Measurements from ENCODE around the gene ANKRD27.
"Not testable (repeated sequence)": the region's sequence is repeated elsewhere in the genome, so short reads cannot be mapped to it uniquely, and the experiment has no call there.

ANKRD27 gene

DNA sequence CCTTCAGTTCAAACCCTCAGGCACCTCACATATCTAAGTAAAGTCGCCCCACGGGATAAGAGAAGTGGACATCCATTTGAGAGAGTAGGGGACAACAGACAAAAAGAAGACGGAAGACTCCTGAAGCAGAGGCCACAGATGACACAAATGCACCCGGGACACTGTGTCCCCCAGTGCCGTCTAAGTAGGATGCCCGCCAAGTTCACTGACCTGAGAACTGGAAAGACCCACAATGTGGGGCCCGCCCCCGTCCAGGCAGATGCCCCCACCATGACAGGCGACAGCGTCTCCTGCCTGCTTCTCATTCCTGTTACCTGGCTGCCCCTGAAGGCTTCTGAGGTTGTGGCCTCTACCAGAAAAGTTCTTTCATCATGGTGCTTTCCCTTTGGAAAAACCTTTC, 16.9 kb downstream of the ANKRD27 start:
- peak in 1 of 10 donors; percentile 49 for DNase-seq

DNA sequence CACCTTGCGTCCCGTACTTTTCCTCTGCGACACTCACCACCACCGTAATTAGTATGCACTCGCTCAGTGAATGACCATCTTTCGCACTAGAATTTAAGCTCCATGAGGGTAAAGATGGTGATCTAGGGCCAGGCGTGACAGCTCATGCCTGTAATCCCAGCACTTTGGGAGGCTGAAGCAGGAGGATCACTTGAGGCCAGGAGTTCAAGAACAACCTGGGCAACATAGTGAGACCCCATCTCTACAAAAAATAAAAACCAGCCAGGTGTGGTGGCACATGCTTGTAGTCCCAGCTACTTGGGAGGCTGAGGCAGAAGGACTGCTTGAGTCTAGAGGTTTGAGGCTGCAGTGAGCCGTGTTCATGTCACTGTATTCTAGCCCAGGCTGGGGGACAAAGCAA, 18.6 kb downstream of the ANKRD27 start:
- intact Hi-C loops (cut with DNase I), result not testable (repeated sequence)
- peak in 2 of 10 donors; percentile 9 to 20 for DNase-seq

More for the DNA sequence above, 16.9 kb downstream of the ANKRD27 start:
- intact Hi-C loops (cut with DNase I), result no loop called here

DNA sequence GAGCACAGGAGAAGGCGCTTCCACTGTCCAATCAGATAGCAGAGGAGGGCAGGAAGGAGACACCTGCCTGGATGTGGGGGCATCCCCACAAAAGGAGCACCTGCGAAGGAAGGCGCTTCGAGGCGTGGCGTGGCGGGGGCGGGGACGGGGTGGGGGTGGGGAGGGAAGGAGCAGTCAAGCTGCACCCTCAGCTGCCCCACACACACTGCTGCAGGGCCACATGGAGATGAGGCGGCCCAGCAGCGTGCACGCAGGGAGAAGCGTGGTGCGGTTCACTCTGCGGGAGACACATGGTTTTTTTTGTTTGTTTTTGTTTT, 21.4 kb downstream of the ANKRD27 start:
- intact Hi-C loops (cut with DNase I), result no loop called here
- DNase-seq, result peak in 2 of 10 donors; percentile 24 to 26

DNA sequence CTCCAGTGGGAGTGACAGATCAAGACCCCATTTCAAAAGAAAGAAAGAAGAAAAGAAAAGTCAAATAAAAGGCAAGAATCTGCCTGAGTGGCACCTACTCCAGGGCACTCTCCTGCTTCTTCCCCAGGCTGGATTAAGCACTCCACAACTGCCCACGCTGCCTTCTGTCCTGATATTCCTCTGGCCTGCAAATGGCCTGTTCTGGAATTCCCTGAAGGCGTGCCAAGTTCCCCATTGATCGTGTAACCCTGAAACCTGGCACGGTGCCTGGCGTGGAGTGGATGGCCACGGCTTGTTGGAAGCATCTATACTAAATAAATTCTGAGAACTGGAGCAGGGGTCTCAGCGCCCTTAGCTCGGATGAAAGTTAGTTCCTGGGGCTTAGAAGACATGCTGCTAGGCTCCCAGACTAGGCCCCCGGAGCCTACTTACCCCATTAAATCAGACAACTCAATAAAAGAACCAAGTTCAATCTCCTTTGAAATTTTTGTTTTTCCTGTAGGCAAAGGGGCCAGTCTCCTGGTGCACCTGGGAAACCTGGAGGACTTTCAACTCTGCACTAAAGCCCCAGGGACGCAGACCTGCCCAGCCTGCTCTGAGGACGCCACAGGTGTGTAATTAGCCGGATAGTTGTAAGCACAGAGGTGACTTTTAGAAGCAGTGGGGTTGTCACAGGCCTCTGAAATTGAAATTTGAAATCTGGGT, 21.9 kb downstream of the ANKRD27 start:
- DNase-seq, result peak in 9 of 10 donors; percentile 31 to 88 (median 62)
- intact Hi-C loops (cut with DNase I), result no loop called here

DNA sequence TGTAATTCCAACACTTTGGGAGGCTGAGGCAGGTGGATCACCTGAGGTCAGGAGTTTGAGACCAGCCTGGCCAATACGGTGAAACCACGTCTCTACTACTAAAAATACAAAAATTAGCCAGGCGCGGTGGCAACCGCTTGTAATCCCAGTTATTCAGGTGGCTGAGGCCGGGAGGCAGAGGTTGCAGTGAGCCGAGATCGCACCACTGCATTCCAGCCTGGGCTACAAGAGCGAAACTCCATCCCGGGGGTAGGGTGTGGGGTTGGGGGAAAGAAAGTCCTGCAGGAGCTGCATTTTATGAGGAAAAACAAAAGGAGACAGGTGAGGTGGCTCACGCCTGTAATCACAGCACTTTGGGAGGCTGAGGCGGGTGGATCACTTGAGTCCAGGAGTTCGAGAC, 22.6 kb downstream of the ANKRD27 start:
- DNase-seq; intact Hi-C loops (cut with DNase I): not testable (repeated sequence)

DNA sequence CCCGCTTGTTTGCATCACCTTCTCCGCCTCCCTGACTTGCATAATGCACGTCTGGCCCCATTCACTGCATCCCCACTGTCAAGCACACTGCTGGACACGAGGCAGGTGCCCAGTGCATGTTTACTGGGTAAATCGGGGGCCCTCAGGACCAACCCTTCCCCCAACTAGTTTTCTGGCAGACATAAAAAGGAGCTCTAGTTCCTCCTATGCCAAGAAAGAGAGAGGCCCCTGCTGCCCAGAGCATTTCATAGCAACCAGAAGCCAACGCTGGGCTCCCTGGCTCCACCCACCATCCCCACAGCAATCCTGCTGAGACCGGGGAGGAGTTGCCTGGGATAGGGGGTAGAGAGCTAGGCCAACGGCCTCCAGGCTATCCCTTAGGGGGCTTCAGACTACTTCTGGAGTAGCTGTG, 23.2 kb downstream of the ANKRD27 start:
- intact Hi-C loops (cut with DNase I), result no loop called here
- peak in 9 of 10 donors; percentile 9 to 90 (median 45) for DNase-seq

DNA sequence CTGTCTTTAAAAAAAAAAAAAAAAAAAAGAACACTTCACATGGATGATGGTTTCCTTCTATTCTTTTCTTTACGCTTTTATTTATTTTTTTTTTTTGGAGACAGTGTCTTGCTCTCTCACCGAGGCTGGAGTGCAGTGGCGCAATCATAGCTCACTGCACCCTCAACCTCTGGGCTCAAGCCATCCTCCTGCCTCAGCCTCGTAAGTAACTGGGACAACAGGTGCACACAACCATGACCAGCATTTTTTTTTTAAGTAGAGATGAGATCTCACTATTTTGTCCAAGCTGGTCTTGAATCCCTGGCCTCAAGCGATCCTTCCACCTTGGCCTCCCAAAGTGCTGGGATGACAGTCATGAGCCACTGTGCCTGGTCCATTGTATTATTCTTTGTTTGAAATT, 24.3 kb downstream of the ANKRD27 start:
- intact Hi-C loops (cut with DNase I), result no loop called here
- no peak for DNase-seq

DNA sequence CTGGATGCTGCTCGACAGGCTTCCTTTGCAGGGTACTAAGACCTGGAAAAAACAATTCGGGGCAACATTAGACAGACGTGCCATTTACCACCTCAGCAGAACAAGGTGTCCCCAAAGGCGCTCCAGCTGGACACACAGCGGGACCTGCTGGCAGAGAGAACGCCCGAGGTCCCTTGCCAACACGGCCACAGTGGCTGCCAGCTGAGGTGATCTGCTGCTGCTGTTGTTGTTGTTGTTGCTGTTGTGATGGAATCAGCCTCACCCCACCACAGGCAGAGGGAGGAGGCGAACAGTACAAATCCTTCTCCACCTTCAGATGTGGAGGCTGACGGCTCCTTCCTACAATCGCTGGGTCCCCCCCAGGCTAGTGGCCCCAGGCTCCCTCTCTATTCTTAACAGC, 25.2 kb downstream of the ANKRD27 start:
- intact Hi-C loops (cut with DNase I), result no loop called here
- no peak for DNase-seq

DNA sequence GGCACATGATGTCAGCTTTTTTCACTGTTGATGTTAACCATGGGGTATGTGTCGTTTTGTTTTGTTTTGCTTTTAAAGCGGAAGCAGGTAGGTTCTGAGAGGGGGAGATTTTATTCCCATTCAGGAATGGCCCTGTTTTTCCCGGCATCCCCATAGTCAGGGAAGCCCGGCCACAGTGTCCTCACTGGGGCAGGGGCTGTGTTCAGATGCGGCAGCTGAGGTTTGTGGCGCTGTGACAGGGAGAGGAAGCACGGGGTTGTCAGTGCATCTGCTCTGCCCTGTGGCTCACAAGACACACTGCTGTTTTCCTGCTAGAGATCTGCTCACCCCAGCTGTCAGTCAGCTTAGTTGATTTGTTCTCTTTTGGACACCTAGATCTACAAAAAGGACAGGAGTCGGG, 27.6 kb downstream of the ANKRD27 start:
- no peak for DNase-seq
- intact Hi-C loops (cut with DNase I), result no loop called here

DNA sequence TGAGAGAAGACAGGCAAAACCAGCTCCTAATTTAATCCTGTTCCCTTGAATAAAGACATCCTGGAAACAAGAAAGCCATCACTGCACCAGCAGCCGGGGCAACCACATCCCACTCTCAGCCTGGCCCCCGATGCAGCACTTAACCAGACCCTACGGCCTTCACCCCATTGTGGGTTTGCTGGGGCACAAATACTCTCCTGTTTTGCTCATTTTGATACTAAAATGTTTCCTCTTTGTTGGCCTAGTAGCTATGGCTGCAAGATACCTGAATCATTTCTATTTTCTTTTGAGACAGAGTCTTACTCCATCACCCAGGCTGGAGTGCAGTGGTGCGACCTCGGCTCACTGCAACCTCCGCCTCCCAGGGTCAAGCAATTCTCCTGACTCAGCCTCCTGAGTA, 28.4 kb downstream of the ANKRD27 start:
- intact Hi-C loops (cut with DNase I), result no loop called here
- no peak for DNase-seq

DNA sequence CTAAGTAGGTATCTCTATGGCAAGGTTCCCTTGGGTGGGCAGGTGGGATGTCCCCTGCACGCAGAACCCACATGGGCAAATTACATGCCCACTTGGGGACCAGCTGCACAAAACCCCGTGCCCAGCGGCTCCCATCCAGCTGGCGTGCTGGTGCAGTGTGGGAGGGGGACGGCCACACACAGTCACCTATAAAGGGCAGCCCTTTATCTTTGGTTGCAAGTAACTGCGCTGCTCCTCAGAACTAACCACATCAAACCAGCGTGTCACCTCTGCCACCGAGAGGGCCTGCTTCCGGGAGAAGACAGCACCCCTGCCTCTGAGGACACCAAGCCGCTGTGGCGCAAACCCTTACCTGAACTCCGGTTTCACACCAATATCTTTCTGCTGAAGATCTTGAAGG, 32.2 kb downstream of the ANKRD27 start:
- DNase-seq, result peak in 1 of 10 donors; percentile 44
- intact Hi-C loops (cut with DNase I), result no loop called here

DNA sequence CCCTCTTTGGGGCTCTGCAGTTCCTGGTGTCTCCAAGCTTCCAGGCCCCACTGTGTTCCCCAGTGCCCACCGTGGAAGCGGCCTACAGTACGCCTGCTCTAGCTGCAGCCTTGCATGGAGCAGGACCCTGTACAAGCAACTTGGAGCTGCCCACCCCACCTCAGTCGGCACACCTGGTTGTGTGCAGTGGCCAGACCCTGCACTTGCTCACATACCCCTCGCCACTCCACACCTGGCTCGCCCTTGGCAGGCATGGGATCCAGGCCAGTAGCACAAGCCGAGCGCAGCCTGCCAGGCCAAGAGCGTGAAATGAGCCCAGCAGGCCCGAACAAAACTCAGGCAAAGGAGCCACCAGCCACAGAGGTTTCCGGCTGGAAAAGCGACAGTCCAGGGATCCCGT, 36.4 kb downstream of the ANKRD27 start:
- intact Hi-C loops (cut with DNase I), result no loop called here

DNA sequence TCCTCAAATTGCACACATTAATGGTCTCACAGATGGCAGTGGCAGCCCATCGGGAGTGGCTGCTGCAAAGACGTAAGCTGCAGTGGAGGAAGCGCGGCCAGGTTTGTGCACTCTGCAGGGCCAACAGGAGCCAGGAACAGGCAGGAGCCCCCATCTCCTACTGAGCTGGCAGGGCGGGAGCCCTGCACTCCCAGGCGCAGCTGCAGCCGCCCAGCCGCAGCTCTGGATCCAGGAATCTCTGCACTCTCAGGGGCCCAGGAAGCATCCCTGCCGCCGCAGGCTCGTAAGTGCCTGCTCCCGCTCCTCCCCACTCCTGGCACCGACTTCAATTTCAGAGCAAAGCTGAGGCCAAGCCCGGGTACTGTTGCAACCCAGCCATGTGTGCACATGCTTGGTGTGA, 37.5 kb downstream of the ANKRD27 start:
- no peak for DNase-seq
- intact Hi-C loops (cut with DNase I), result no loop called here

More for the DNA sequence above, 36.4 kb downstream of the ANKRD27 start:
- DNase-seq, result no peak

DNA sequence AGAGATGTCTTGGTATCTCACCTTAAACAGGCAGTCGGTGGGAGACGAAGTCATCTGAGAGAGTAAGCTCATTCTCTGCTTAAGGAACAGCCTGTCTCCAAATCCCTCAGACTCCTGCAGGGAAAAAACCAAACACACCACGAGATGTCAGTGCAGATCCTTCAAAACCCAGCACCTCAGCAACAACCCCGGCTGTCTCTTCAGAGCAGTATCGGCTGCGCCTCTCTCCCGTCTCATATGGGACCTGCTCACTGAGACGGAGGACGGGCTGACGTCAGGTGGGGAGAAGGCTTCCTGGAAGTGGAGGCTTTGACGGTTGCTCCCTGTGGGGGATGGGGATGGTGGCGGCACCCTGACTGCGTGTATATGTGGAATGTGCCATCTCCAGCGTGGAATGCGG, 43.6 kb downstream of the ANKRD27 start:
- intact Hi-C loops (cut with DNase I), result no loop called here
- peak in 1 of 10 donors; percentile 47 for DNase-seq

DNA sequence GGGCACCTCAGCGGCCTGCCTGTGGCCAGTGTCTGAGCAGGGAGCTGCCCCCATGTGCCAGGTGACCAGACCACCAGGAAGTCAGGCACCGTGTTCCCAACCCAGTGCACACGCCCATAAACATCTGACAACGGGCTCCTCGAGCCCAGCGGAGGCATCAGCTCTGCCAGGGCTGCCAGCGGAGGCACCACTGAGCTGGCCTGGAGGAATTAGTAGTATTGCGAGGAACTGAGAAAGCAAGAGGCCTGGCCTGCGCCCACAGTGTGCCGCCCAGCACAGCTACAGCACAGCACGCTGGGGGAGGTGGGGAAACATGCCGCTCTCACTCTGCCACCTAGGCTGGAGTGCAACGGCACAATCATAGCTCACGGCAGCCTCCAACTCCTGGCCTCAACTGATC, 44.6 kb downstream of the ANKRD27 start:
- DNase-seq, result peak in 1 of 10 donors; percentile 62
- intact Hi-C loops (cut with DNase I), result no loop called here

DNA sequence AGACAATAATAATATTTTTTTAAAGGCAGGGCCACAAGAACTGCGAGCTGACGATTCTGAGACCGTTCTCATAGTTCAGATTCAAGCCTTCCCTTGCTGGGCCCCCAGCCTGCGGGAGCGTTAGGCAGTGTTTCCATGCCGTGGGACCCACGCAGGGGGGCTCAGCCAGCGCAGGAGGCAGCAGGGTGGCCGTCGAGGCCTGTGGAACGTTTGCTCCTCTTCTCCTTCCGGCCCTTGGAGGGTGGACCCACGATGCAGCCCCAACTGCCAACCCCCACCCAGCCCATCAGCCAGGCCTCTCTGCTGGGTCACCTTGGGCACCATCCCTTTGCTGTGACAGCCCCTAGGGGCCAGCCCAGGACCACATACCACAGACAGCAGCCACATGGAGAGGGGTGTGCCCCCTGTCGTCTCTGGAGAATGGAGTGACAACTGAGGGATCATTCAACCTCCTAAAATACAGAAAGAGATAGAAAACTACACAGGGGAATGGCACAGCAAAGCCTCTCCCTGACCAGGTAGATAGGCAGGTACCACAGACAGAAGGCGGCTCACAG, 47.2 kb downstream of the ANKRD27 start:
- intact Hi-C loops (cut with DNase I), result no loop called here
- DNase-seq, result peak in 1 of 10 donors; percentile 62

DNA sequence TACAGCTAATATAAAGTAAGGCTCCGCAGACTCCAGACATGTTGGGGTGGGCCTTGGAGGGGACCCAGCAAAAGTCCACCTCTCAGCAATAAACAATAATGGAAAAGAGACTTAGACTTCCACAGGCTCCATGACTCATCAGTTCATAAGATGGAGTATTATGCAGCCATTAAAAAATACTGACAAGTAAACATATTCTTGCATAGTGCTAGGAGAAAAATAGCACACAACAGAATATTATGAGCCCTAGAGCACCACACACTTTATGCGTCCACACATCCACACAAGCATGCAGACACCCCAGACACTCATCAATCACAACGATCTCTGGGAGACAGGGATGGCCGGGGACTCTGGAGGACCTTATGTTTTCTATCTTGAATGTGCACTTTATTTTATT, 48.0 kb downstream of the ANKRD27 start:
- intact Hi-C loops (cut with DNase I), result no loop called here
- peak in 1 of 10 donors; percentile 14 for DNase-seq

DNA sequence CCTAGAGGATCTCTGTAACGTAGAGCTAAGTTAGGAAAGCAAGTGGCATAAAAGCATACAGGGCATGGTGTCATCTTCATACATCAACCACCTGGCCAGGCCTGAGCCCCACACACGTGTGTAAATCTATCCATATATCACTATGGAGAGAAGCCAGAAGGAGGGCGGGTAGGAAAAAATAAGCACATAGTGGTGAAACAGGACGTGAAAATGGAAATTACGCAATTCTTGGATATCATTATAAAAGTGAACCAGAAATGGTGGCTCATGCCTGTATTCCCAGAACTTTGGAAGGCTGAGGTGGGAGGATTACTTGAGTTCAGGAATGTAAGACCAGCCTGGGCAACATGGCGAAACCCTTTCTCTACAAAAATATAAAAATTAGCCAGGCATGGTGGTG, 50.6 kb downstream of the ANKRD27 start:
- intact Hi-C loops (cut with DNase I), result no loop called here
- DNase-seq, result peak in 2 of 10 donors; percentile 4 to 6

DNA sequence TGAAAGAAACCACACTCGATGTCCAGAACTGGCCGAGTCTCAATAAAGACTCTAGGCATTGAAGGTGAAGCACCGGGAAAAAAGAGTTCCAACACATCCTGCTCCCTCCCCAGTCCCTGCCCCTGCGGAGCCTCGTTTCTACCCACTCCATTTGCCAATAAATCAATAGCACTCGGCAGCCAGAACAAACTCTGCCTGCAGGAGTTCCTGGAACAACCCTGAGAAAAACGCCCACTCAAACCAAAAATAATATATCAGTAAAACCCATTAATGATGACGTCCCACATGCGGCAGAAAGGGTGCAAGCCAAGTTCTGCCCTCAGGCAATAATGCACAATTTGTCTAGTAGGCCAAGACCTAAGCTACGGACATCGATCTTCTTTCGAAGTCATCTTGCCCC, 53.0 kb downstream of the ANKRD27 start:
- intact Hi-C loops (cut with DNase I), result no loop called here
- peak in 1 of 10 donors; percentile 15 for DNase-seq

DNA sequence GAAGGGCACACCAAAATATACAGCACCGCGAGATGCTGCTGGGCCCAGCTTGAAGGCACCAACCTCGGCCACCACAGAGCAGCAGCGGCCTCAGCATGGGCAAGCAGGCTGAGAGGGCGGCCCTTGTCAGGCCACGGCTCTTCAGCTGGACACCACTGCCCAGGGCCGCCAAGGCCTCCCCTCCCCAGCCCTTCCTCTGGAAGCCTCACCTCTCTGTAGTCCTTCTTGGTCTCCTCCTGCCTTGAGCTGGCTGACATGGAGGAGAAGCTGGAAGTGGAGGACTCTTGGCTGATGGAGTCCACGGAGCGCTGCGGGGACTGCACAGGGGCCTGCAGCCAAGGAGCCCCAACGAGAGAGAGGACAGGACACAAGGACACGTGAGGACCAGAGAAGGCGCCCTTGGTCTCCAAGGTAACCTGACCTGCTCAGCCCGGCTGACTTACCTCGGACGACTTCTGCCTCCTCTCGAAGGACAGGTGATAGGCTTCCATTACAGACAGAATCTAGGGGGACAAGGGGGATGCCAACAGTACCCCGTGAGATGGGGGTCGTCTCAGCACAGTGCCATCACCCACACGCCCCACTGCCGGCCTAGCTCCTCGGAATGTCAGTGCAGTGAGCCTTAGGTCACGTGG, 55.8 kb downstream of the ANKRD27 start:
- intact Hi-C loops (cut with DNase I), result no loop called here
- DNase-seq, result peak in 1 of 10 donors; percentile 49

DNA sequence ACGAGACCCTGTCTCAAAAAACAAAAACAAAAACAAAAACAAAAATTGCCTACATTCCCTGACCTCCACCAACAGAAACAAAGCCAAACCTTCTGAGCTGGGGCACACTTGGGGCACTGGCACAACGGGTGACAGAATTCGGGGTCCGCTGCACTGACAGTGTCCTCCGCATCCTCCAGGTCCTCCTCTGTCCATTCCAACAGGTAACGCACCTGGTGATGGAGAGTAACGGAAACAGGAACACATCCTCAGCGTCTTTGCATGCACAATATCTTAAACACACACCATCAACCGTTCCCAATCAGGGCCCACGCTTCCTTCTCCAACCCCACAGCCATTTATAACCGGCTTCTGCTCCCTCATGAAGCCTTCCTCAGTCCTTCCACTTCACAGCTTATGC, 59.4 kb downstream of the ANKRD27 start:
- intact Hi-C loops (cut with DNase I), result no loop called here
- DNase-seq, result no peak

DNA sequence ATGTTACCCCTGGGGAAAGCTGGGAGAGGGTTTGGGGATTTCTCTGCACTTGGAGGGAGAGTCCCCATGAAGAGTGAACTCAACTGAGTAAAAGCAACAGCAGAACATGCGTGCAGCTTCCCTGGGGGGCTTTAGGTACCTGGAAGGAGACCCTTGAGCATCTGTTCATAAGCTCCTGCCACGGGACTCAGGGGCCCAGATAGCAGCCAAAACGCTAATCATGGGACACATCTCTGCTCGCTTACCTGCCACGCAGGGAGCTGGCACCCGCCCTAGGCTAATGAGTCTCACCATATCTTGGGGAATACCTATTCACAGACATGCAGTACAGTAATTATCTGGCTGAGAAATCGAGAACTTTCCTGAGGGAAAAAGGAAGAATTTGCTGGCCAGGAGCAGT, 60.1 kb downstream of the ANKRD27 start:
- intact Hi-C loops (cut with DNase I), result no loop called here
- DNase-seq, result peak in 1 of 10 donors; percentile 35
